ENCODE data around the gene PACSIN3.

PACSIN3 gene

DNA sequence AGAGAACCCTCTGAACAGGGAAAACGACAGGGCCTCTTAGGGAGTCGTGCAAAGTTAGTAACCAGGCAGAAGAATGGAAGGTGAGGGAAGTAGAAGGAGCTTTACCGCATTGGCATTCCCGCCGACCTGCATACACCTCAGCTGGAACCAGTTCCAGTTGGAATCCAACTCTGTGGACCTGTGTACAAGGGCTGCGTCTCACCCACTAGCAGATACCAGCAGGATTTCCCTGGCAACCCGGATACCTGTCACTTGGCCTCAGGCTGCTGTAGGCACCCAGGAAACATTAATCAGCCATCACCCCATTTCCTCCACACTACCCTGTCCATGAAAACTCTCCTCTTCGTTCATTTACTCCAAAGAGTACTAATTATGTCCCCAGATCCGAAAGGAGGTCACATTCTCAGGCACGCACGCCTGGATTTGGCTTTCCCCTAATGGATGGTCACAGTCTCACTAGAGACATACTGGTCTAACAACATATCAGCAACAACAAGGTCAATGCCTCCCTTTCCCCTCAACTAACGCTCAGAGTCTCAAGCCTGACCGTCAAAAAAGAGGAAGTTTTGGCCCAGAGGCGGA, 10.4 kb downstream of the PACSIN3 start:
- DNase-seq, result no peak

DNA sequence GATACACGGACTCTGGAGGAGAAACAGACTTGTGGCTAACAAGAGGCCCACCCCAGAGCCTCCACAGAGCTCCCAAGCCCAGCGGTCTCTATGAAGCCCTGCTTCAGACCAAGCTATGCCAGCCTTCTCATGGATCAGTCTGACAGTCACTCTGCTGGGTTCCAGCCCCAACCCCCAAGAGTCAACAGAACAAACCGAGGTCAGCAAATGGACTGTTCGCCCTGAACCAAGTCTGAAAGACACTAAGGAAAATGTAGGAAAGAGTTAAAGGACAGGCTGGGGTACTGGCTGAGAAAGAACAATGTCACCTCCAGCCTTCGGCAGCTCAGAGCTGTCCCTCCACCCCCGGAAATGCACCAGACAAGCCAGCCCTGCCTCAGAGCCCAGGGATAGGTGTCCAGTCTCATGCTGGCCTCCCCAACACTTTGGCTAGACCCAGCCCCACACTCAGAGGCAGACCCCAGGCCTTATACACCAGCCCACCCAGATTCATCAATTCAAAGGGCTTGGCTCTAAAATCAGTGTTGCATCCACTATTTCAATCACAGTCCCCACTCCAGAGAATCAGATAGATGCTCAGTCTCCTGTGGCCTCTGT, 13.4 kb downstream of the PACSIN3 start:
- no peak for DNase-seq

DNA sequence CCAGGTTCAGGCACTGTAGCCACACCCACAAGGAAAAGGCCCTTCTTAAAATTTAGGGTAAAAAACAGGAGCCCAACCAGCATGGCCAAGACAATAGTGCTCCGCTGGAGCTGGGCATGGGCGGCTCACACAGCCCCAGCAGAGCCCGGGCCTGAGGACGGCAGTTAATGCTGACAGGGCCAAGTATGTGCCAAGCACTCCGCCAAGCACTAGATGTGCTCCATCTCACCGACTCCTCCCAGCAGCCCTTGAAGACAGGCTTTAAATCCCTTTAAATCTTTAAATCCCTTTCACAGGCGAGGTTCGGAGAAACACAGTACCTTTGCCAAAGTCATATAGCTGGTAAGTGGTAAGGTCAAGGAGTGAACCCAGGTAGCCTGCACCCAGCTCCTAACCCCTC, 14.4 kb downstream of the PACSIN3 start:
- no peak for DNase-seq

DNA sequence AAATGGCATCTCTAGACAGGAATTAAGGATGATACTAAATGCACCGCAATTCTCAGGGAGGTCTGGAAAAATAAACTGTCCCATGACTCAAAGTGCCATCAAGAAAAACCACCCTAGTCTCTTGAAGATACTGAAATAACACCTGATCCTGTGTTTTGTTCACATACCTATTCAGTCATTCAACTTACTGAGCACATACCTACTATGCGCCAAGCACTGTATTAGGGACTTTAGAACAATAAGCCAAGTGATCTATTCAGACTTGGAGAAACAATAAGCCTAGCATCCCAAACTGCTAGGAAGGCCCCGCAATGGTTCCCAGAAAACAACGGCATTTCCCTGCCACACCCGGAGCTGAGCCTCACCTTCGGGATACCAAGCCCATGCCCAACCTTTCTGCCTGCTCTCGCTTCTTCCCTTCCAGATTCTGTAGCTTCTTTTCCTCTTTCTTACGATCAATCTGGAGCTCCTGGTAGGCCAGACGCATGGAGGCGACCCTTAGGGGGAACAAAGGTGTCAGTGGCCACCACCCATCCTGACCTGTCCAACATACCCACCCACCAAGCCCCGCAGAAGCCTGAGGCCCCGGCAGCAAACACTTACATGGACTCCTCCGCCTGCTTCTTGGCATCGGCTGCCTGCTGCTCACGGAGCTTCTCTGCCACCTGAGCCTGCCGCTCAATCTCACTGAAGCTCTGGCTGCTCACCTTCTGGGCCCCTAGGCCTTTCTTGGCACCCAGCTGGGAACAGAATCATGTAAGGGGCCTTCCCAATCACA, 15.0 kb downstream of the PACSIN3 start:
- no peak for DNase-seq

DNA sequence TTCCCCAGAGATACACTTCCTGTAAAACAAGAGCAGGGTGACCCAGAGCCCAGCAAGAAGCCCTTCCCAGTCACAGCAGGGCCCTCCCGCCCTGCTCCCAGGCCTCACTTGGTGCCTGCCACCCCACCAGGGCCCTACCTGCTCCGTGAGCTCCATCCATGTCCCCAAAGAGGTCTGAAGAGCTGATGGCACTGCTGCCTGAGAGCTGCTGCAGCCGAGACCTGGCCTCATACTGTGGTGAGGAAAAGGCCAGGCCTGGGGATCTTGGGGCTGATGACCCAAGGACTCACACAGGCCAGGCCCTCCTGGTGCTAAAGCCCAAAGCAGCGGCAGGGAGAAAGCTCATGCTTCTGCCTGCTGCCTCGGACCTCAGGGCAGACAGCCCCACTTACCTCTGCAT, 19.9 kb downstream of the PACSIN3 start:
- no peak for DNase-seq

DNA sequence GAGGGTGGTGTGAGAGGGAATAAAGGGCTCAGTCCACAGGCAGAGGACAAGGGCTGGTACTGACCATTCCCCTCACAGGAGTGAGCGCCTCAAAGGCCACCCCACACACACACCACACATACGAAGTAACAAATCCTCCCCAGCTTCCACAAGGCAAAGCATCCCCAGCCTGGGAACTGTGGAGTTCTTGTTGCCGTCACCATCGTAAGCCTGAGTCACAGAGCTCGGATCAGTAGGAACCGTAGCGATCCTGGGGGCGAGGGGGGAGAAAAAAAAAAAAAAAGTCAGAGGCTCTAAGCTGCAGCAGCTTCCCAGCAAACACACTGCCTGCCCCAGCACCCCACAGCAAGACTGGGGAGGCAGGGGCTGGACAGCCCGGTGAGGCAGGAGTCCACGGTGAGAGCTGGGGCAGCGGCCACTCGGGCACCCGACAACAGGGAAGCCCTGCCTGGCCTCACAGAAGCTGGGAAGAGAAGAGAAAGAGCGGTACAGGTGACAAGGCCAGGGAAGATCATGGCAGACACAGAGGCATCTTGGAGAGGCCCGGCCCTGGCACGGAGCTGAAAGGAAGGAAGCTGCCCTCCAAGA, 20.9 kb downstream of the PACSIN3 start:
- DNase-seq, result no peak

DNA sequence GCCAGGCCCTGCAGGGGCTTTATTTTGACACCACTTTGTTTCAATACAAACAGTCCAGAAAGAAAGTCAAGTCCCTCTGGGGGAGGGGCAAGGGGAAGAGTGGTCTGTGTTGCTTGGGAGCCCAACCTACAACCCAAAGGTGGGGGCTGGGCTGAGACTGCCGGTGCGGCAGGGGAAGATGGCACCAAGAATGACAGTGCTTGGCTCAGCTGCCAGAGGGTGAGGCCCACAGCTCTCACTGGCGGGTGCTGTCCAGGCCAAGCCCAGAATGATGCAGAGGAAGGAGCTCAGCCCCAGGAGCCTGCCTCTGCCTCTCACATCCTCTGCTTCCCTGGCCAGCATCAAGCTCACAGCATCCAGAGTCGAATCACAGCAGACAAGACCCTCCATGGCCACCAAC, 21.9 kb downstream of the PACSIN3 start:
- no peak for DNase-seq

DNA sequence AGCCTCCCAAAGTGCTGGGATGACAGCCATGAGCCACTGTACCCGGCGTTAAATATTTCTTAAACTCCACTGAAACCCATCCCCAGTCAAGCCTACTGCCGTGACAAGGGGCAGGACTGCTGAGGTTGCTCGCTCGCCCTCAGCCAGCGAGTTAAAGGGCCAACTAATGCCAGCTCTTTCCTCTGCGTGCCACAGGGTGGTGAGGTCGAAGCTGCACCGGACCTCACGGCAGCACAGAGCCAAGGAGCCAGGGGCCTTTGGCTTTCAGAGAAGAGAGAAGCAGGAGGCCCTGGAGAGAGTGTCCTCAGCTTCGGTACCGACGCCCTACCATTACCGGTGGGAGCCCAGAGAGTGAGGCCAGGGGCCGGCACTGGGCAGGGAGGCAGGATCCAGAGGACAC, 22.3 kb downstream of the PACSIN3 start:
- DNase-seq, result no peak

DNA sequence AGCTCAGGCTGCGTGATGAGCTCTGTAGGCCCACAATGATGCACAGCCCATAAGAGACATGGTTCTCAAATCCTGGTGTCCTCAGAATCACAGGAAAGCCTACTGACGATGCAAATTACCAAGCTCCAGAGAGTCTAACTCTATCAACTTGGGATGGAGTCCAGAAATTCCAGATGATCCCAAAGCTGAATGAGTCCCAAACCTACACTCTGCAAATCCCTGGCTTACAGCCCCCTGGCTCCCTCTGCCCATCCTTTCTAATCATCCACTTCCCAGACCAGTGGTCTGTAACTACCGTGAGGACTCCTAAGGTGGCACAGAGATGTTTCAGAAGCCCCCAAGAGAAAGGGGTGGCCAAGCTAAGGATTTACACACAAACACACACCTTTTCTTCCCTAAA, 23.0 kb downstream of the PACSIN3 start:
- no peak for DNase-seq

DNA sequence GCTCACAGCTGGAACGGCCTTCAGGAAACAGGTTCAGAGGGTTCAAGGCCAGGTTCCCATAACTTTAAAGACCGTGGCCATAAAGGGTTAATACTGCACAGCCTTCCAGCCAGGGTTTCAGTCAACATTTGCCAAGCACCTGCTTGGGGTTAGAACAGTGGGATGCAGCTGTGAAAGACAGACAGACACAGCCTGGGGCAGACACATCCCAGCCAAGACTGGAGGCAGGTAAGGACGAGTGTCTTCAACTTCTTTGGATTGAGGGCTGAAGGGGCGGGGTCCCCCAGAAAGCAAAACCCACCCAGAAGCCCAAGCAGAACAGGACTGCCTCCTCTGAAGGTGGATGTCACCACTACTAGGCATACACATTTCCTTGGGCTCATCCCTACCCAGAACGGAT, 23.8 kb downstream of the PACSIN3 start:
- DNase-seq, result no peak

DNA sequence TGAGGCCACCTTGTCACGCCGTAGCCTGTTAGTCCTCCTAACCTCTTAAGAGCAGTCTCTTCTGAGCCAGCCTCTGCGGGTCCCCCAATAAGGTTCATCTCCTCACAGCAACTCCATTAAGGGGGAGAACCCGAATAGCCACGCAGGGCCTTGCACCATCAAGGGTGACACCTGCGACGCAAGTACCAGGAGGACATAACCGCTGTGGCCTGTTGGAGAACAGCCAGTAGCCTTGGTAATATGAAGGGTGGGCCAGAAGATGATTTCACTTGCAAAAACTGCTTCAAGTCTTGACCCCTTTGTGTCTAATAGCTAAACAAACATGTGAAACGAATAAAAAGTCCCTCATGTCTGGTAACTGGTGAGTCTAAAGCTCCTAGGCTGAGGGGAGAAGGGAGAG, 24.3 kb downstream of the PACSIN3 start:
- no peak for DNase-seq

DNA sequence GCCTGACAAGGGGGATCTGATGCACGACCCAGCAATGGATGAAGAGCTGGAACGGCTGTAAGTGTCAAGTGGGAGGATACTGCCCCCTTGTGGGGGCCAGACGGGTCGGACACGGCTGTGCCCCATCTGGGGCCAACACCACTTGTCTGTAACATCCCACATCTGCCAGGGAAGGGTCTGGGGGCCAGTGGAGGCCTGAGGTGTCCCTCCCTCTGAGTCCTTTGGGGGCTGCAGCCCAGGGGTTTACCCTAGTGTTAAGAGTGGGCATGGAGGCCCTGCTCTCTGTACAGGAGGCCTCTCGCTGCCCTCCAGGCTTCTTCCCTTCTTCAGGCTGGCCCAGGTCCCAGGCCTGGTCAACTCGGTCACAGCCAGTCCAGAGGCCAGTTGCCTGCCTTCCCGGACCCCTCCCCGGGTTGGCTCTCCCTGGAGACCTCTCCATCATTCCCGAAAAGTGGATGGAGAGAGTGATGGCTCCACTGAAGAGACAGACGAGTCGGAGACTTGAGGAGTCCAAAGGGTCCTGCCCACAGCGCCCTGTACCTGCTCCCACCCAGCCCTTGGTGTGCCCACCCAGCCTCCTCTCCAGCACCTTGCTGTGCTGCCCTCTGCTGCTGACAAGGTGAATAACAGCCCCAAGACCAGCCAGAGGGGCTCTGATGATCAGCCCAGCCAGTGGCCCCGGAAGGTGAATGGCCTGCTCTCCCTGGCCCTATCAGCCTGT, 24.9 kb downstream of the PACSIN3 start:
- peak; percentile 41 for DNase-seq

DNA sequence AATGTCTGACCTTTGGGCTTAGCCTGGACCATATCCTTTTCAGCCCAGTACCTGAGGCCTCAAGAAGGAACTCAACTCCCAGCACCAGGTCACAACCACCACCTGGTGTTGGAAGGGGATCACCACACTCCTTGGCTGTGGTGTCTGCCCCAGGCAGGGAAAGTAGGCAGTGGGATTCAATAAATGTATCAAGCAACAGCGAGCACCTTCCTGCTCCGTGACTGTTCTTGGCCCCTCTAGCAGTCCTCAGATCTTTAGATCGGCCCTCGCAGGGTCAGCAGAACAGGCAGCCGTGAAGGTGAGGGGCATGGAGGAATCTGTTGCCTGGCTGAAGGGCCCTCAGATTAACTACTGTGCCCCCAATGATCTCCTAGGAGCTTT, 25.5 kb downstream of the PACSIN3 start:
- DNase-seq, result no peak

DNA sequence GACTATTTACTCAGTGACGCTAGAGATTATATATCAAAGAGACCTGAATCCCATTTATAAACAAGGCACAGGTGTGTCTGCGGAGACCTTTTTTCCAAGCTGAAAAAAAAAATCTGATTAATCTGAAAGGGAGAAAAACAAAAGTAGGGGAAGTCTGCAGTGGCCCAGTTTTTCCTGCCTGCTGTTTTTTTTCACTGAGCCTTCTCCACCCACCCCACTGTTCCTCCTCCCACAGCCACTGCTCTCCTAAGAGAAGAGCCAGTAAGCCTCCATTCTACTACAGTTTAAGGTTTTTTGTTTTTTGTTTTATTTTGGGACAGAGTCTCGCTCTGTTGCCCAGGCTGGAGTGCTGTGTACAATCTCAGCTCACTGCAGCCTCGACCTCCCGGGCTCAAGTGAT, 28.0 kb downstream of the PACSIN3 start:
- no peak for DNase-seq

DNA sequence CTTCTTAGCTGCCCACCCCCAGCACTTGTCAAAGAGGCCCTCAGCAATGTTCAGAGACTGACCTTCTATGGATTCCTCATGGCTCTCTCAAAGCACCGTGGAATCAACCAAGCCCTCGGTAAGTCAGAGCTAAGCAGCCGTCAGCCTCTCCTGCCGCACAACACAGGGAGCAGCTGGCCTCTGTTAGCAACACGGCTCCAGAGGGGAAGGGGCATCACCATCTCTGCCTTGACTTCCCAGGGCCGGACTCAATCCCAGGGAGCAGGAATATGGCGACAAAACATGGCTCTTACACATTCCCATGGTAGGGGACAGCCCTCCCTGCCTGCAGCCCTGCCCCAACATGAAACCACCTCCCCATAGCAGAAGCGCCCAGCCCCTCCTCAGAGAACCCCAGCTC, 28.4 kb downstream of the PACSIN3 start:
- no peak for DNase-seq

DNA sequence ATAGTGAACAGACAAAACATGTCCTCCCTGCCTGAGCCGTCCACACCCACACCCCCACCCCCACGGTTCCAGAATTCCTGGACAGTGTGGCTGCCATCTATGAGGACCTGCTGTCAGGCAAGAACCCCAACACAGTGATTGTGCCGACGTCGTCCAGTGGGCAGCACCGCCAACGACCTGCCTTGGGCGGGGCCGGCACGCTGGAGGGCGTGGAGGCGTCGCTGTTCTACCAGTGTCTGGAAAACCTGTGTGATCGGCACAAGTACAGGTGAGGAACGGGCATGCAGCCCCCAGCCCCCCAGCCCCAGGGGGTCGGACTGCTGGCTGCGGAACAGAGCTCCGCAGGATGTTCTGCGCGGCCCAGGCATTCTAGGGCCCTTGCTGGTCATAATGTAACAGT, 29.3 kb downstream of the PACSIN3 start:
- DNase-seq, result no peak

DNA sequence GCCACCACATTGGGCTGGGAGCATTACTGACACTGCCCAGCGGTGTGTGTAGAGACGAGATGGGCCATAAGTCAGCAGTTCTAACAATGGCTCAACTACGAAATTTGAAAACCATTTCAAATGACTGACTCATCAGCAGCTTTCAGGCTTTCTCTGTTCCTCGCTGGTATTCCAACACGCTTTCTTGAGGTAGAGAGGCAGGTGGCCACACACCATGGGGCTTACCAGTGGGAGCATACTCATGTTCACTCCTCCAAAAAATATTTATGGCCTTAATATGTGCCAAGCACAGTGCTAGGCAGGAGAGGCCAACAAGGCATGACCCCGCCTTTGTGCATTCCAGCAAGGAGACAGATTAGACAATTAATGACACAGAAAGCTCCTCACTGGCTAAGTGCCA, 29.9 kb downstream of the PACSIN3 start:
- no peak for DNase-seq

DNA sequence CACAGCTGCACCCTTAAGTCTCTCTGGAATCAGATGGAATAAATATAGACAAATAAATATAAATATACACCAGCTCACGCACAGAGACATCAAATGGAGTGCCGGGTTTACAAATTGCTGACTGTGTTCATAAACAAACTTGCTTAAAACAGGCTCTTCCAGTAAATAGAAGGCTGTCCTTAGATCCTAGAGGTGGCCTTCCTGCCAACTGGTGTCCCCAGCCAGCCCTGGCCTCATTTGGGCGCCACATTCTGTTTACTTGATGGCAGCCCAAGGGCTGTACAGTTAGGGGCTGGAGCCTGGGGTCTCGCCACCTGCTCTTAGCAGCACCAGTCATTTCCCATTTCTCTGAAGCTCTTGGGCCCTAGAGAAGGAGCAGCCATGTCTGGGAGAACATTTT, 30.4 kb downstream of the PACSIN3 start:
- no peak for DNase-seq

DNA sequence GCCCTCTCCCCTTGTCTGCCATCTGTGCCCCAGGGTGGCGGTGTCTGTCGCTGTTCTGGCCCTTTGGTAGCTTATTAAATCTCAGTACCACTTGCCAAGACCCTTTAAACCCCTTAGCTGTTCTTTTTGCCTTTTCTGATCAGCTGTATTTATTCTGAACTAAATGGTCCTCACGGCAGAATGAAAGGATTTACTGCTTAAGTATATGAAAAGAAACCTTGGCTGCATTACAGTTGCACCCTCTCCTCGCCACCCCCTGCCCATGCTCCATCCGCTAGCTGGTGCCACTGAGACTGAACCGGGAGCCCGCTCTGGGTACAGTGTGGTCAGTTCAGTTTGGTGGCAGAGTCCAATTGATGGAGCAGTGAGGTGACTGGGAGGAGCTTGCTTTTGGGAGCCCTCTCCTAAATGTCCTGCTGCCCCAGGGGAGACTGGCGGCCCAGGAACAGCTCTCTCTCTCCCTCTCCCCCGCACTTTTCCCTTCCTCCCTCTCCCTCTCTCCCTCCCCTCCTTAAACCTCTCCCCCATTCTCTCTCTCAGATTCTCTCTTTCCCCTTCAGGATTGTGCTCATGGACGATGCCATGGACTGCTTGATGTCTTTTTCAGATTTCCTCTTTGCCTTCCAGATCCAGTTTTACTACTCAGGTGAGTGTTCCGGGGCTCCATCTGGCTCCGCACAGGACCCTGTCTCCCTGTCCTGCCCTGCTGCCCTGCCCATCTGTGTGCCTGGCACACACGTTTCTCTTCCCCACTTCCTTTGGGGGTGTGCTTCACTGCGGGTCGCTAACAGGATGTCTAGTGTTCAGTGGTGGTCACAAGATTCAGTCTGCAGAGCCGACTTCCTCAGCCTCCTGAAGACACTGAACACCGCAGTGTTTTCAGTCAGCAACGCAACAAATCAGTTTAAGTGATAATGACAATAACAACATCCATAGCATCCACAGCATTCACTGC, 31.3 kb downstream of the PACSIN3 start:
- no peak for DNase-seq

DNA sequence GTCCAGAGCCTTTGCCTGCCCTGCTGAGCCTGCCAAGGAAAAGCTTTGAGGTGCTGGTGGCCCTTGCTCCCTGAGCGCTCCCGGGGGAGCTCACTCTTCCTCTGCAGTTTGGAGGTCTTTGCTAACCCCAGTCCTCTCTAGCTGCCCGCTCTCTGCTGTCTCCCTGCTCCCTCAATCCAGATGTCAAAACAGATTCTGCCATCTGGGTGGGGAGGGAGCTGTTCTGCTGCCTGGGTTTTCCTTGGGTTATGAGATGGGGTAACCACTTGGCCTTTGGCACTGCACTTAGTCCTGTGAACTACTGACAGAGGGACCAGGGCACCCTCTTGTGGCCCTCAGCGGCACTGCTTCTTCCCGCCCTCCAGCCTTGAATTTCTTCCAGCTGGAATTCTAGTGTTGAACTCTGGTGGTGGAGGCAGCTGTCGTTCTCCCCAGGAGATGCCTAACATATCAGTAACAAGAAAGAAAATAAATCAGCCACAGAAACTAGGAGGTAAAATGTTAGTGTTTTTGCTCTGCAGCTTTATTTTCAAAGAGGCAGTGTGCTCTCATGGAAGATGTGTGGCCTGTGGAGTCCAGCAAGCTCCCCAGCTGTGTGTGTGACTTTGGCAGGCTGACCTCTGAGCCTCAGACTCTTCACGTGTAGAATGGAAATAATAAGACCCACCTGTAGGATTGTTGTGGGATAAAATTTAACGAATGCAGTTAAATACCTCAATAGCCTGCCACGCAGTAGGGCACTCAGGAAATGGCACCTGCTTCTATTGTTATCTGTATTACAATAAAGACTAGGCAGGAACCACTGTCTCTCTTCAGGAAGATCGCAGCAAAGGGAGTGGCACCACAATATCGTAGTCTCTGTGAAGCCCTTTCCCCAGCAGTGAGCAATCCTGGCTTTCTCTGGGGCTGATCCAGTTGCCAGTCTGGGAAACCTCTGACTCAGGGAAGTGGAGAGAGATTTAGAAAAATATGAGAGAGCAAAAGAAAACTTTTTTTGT, 33.0 kb downstream of the PACSIN3 start:
- peak; percentile 28 for DNase-seq
